OCI-LY3 (cell line): Measurements from ENCODE around the gene GDNF.

Source experiments
- H2AFZ ChIP-seq: fragments of 200-600, 300-600 bp; shearing (Covaris generic); 2 replicates; pipeline ENCODE4 v1.6.0; 2014; ENCODE audit warnings: antibody characterized with exemption, low read depth, low read length
- H3K27ac ChIP-seq: fragments of 200-600, 300-600 bp; sonication (generic); 2 replicates; pipeline ENCODE4 v1.5.1; 2014; ENCODE audit warnings: mild to moderate bottlenecking, low read length, moderate library complexity, mixed read lengths
- H3K27me3 ChIP-seq: fragments of 200-600, 300-600 bp; sonication (generic); 2 replicates; pipeline ENCODE4 v1.6.1; 2014; ENCODE audit warnings: low read depth, low read length, mixed read lengths
- H3K36me3 ChIP-seq: fragments of 200-600, 300-600 bp; sonication (generic); replicated peaks from 2 replicates; pipeline ENCODE3; 2014; ENCODE audit warnings: low read depth, low read length, mixed read lengths
- H3K4me1 ChIP-seq: fragments of 300-600, 200-600 bp; sonication (generic); 2 replicates; pipeline ENCODE4 v1.6.1; 2014; ENCODE audit warnings: low read length, mixed read lengths
- H3K4me2 ChIP-seq: fragments of 200-600, 300-600 bp; sonication (generic); 2 replicates; pipeline ENCODE4 v1.6.1; 2014; ENCODE audit warnings: low read length, mixed read lengths
- H3K4me3 ChIP-seq: fragments of 300-600, 200-600 bp; sonication (generic); 2 replicates; pipeline ENCODE4 v1.5.1; 2014; ENCODE audit warnings: antibody characterized with exemption, mild to moderate bottlenecking, low read length, moderate library complexity
- H3K79me2 ChIP-seq: fragments of 300-600, 200-600 bp; shearing (Covaris generic); 2 replicates; pipeline ENCODE4 v1.6.1; 2014; ENCODE audit warnings: mild to moderate bottlenecking, low read length, mixed read lengths
- H3K9ac ChIP-seq: fragments of 300-600, 200-600 bp; shearing (Covaris generic); 2 replicates; pipeline ENCODE4 v1.6.0; 2014; ENCODE audit warnings: mild to moderate bottlenecking, low read length, moderate library complexity
- H3K9me3 ChIP-seq: fragments of 200-600, 300-600 bp; shearing (Covaris generic); 2 replicates; pipeline ENCODE4 v1.6.1; 2014; ENCODE audit warnings: low read length, mixed read lengths; ENCODE audit not compliant: insufficient read depth
- H4K20me1 ChIP-seq: fragments of 200-600, 300-600 bp; sonication (generic); 2 replicates; pipeline ENCODE4 v1.6.1; 2016; ENCODE audit warnings: low read length, mixed read lengths; ENCODE audit not compliant: insufficient read depth
- EZH2phosphoT487 ChIP-seq: fragments of 200-600 bp; shearing (Covaris generic); IDR thresholded peaks from 2 replicates; pipeline ENCODE4 v1.6.1; 2018; ENCODE audit warnings: antibody characterized with exemption, mixed run types, low read depth
- TF ChIP-seq, protein P1 (sequence below): fragments of 200-600, 300-600 bp; sonication (generic); IDR thresholded peaks from 2 replicates; pipeline ENCODE4 v1.5.1; 2014; ENCODE audit warnings: antibody characterized with exemption, low read length, low read depth

Gene GDNF

DNA sequence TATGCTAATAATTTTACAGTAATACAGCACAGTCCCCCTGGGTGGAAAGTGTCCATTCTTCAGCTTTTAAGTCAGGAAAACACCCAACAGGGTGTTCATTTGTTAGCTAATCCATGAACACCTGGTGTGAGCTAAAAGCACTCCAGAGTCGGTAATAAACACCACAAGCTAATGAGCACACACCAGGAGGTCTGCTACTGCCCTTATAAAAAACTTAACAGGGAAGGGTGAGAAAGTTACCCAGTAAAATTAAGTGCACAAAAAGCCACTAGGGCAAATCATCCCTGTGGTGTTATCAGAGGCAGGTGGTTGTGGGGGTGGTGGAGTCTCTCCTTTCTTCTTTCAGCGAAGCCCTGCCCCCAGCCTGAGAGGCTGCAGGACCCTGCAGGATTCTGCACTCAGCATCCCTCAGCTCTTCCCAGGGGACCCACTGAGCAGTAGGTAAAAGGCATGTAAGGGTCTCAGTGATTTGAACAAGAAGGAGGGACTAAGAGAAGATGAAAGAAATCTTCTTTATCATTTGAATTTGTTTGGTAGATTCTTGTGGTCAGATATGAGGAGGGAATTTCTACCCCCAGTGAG is 14.4 kb downstream of the GDNF start:
- Histone ChIP-seq H3K9me3 (no peaks in the 10 kb centered on the region), H4K20me1 (no peaks in the 10 kb centered on the region), H3K79me2 (no peaks in the 10 kb centered on the region), H3K27me3 (no peaks in the 10 kb centered on the region), H3K36me3 (no peaks in the 10 kb centered on the region), H3K4me1 (no peaks in the 10 kb centered on the region), H2AFZ (no peak overlapping the region), H3K9ac (no peak overlapping the region), H3K27ac (no peak overlapping the region), H3K4me2 (no peak overlapping the region), H3K4me3 (no peak overlapping the region)
- TF ChIP-seq EZH2phosphoT487 = no peak
- TF ChIP-seq, protein P1, sequence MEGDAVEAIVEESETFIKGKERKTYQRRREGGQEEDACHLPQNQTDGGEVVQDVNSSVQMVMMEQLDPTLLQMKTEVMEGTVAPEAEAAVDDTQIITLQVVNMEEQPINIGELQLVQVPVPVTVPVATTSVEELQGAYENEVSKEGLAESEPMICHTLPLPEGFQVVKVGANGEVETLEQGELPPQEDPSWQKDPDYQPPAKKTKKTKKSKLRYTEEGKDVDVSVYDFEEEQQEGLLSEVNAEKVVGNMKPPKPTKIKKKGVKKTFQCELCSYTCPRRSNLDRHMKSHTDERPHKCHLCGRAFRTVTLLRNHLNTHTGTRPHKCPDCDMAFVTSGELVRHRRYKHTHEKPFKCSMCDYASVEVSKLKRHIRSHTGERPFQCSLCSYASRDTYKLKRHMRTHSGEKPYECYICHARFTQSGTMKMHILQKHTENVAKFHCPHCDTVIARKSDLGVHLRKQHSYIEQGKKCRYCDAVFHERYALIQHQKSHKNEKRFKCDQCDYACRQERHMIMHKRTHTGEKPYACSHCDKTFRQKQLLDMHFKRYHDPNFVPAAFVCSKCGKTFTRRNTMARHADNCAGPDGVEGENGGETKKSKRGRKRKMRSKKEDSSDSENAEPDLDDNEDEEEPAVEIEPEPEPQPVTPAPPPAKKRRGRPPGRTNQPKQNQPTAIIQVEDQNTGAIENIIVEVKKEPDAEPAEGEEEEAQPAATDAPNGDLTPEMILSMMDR = no peak

DNA sequence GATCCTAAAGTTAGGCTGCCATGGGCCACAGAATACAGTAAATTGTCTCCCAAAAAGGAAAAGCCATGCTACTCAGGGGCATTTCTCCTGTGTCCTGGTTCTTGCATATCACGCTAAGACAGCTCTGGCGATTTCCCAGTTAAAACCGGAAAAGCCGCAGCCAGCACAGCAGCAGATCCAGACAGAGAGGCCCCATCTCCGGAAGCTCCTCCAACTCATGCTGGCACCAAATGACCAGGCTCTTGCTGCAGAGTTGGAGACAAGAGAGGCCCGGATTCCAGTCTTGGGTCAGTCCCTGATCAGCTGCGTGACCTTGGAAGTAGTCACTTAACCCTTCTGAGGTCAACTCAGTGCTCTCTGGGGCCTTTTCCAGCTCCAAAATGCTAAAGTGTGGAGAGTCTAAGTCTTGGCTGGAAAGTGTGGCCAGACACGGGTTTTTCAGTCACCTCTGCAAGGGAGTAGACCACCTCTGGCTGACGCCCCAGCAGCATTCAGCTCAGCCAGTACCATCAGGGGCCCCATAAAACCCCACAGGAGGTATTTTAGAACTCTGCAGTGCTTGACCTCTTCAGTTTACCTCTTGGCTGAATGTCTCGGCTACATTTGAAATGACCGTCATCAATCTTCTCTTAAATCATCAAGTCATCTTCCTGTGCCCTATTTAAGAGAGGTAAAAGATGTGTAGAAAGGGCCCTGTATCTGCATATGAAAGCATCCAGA is 16.2 kb downstream of the GDNF start:
- no peak overlapping the region for H2AFZ ChIP-seq
- no peak overlapping the region for H3K4me3 ChIP-seq
- H3K9ac ChIP-seq = no peak overlapping the region
- no peak overlapping the region for H3K4me2 ChIP-seq
- H3K79me2 ChIP-seq = no peaks in the 10 kb centered on the region
- H3K9me3 ChIP-seq = no peaks in the 10 kb centered on the region
- H3K4me1 ChIP-seq = no peaks in the 10 kb centered on the region
- TF ChIP-seq, protein P1 = no peak
- no peak for TF ChIP-seq EZH2phosphoT487
- H4K20me1 ChIP-seq = no peaks in the 10 kb centered on the region
- H3K27me3 ChIP-seq = no peaks in the 10 kb centered on the region
- no peak overlapping the region for H3K27ac ChIP-seq
- H3K36me3 ChIP-seq = no peaks in the 10 kb centered on the region

DNA sequence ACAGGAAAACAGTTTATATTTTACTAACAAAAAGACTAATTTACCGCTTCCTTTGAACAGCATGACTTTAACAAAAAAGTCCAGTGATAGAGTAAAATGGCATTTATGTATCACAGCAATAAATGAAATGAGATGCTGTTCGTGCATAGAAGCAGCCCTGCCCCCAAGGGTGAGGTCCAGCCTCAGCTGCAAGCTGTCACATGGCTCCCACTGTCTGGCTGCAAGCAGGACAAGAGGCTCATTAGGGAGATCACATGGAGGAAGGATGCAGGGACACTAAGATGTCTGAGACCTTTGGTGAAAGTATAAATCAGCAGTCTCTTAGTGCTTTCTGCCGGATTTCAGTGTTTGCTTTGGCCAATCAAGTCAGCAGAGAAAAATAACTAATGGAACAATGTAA is 23.0 kb downstream of the GDNF start:
- Histone ChIP-seq H3K4me1 (peaks cover 17% of the 10 kb centered on the region), H3K36me3 (no peaks in the 10 kb centered on the region), H3K4me3 (no peak overlapping the region), H3K9ac (no peak overlapping the region), H3K27ac (no peak overlapping the region), H3K27me3 (no peaks in the 10 kb centered on the region), H4K20me1 (no peaks in the 10 kb centered on the region), H3K9me3 (no peaks in the 10 kb centered on the region), H3K79me2 (no peaks in the 10 kb centered on the region), H2AFZ (no peak overlapping the region), H3K4me2 (no peak overlapping the region)
- TF ChIP-seq, protein P1 = no peak
- TF ChIP-seq EZH2phosphoT487 = no peak

DNA sequence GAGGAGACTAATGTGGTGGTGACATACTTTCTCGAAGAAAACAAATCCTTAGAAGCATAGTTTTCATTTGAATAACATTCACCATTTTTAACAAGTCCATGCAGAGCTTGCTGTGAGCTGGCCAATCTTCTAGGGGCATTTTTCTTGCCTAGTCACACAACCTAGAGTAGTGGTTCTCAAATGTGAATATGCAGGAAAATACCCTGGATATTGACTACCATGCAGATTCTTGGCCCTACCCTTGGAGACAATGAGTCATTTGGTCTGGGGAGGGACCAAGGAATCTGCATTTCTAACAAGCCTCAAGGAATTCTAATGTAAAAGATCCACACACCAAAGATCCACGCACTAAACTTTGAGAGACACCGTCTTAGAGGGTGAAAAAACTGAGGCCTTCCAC is 23.5 kb downstream of the GDNF start:
- no peaks in the 10 kb centered on the region for H3K36me3 ChIP-seq
- H3K9me3 ChIP-seq = no peaks in the 10 kb centered on the region
- no peaks in the 10 kb centered on the region for H4K20me1 ChIP-seq
- no peak overlapping the region for H3K4me3 ChIP-seq
- H3K79me2 ChIP-seq = no peaks in the 10 kb centered on the region
- H3K4me1 ChIP-seq = peaks cover 22% of the 10 kb centered on the region
- TF ChIP-seq, protein P1 = no peak
- no peak for TF ChIP-seq EZH2phosphoT487
- H2AFZ ChIP-seq = no peak overlapping the region
- H3K27ac ChIP-seq = no peak overlapping the region
- no peak overlapping the region for H3K9ac ChIP-seq
- no peak overlapping the region for H3K4me2 ChIP-seq
- no peaks in the 10 kb centered on the region for H3K27me3 ChIP-seq
